GM21786 (cell line): ENCODE data around the gene SGK1.
"Not testable (repeated sequence)": the region's sequence is repeated elsewhere in the genome, so short reads cannot be mapped to it uniquely, and the experiment has no call there.

Source experiments
- ATAC-seq: cut with Tn5 transposase; IDR thresholded peaks from one replicate; pipeline ENCODE4 v1.9.1; 2021; ENCODE audit not compliant: unreplicated experiment

SGK1 gene

GRCh38 chr6:134256862-134257261 lies 61.0 kb downstream of the SGK1 start:
- no peak for ATAC-seq

- not testable (repeated sequence) for ATAC-seq
Measured at GRCh38 chr6:134255280-134255679, 62.6 kb downstream of the SGK1 start.

- no peak for ATAC-seq
Measured at GRCh38 chr6:134254118-134254517, 63.8 kb downstream of the SGK1 start.

- no peak for ATAC-seq
Measured at GRCh38 chr6:134253681-134254080, 64.2 kb downstream of the SGK1 start.

- ATAC-seq = no peak
Measured at GRCh38 chr6:134251320-134251719, 66.6 kb downstream of the SGK1 start.

DNA sequence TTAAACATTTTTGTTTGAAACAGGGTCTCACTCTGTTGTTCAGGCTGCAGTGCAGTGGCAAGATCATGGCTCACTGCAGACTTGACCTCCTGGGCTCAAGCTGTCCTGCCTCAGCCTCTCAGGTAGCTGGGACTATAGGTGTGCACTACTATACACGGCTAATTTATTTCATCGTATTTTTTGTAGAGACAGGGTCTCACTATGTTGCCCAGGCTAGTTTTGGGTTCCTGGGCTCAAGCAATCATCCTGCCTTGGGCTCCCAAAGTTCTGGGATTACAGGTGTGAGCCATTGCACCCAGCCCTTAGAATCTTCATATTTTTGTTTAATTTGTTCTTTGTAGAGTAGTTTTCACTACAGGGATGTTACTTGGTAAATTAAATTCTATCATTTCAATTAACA lies 67.1 kb downstream of the SGK1 start:
- ATAC-seq = no peak

GRCh38 chr6:134249759-134250602 lies 67.9 kb downstream of the SGK1 start:
- no peak for ATAC-seq

- ATAC-seq = no peak
Measured at GRCh38 chr6:134249239-134249758, 68.6 kb downstream of the SGK1 start.

- ATAC-seq = no peak
Measured at GRCh38 chr6:134247844-134248580, 69.9 kb downstream of the SGK1 start.

- peak; percentile 92 for ATAC-seq
Measured at GRCh38 chr6:134247231-134247833, 70.6 kb downstream of the SGK1 start.

GRCh38 chr6:134245706-134246105 lies 72.2 kb downstream of the SGK1 start:
- ATAC-seq = no peak

- ATAC-seq = no peak
Measured at GRCh38 chr6:134245041-134245440, 72.9 kb downstream of the SGK1 start.

DNA sequence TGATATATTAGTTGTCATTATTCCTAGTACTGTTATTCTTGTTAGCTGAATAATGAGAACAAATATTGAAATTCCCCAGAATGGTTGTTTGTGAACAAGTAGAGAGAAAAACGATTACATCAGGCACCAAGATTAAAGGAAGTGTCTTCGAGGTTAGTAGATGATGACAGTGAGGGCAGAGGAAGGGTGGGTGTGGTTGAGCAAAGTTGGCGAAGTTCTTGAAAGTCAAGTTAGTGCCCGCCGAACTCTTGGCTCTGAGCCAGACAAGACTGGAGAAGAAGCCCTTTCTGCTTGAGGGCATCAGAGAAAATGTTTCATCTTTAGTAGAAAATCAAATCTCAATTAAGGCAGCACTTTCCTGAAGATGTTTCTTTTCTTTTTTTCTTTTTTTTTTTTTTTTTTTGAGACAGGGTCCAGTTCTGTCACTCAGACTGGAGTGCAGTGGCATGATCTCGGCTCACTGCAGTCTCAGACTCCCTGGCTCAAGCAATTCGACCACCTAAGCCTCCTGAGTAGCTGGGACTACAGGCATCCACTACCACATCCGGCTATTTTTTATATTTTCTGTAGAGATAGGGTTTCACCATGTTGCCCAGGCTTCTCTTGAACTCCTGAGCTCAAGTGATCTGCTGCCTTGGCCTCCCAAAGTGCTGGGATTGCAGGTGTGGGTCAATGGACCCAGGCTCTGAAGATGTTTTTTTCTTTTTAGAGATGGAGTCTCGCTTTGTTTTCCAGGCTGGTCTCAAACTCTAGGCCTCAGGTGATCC lies 77.1 kb downstream of the SGK1 start:
- no peak for ATAC-seq

- ATAC-seq = no peak
Measured at GRCh38 chr6:134238960-134239795, 78.7 kb downstream of the SGK1 start.

GRCh38 chr6:134238006-134238405 lies 79.9 kb downstream of the SGK1 start:
- no peak for ATAC-seq

GRCh38 chr6:134235937-134236751 lies 81.8 kb downstream of the SGK1 start:
- peak; percentile 97 for ATAC-seq

DNA sequence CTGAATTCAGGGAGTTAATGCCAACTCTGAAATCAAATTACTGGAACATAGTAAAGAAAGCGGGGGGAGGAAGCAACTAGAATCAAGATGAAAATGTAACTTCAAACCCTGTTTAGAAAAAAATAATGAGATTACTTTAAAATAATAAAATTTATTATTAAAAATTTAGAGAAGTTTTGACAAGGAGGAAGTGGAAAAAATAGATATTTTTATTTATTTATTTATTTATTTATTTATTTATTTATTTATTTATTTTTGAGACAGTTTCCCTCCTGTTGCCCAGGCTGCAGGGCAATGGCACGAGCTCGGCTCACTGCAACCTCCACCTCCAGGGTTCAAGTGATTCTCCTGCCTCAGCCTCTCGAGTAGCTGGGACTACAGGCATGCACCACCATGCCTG lies 82.6 kb downstream of the SGK1 start:
- ATAC-seq = not testable (repeated sequence)

- ATAC-seq = no peak
Measured at GRCh38 chr6:134233180-134233955, 84.5 kb downstream of the SGK1 start.
